SJSA1 (cell line): ENCODE measurements around the gene EPG5. TPM values are rescaled to one million over a fixed set of nuclear protein-coding genes. Genes with fewer than 3 reads are reported as not detected.
A peak's percentile ranks its signal among the peaks of the same experiment; 100 is the strongest.
"Not testable (repeated sequence)": the region's sequence is repeated elsewhere in the genome, so short reads cannot be mapped to it uniquely, and the experiment has no call there.

ENCODE experiments used
- DNase-seq, 2 experiments: peaks; one replicate each; pipeline ENCODE4 v3.0.0-alpha.2; 2015 to 2020; ENCODE audit warnings: low spot score in 2 of 2, low read depth in 1 of 2
- H3K27ac ChIP-seq: fragments of 250-450 bp; sonication (Bioruptor Pico); 2 replicates; pipeline ENCODE4 v1.5.1; 2020; ENCODE audit warnings: mild to moderate bottlenecking, moderate library complexity
- H3K27me3 ChIP-seq: fragments of 250-450 bp; sonication (Bioruptor Pico); replicated peaks from 2 replicates; pipeline ENCODE4 v1.5.1; 2020; ENCODE audit warnings: mild to moderate bottlenecking, moderate library complexity
- H3K36me3 ChIP-seq: fragments of 250-450 bp; sonication (Bioruptor Pico); 2 replicates; pipeline ENCODE4 v1.5.1; 2020; ENCODE audit warnings: mild to moderate bottlenecking
- H3K4me1 ChIP-seq: fragments of 250-450 bp; sonication (Bioruptor Pico); replicated peaks from 2 replicates; pipeline ENCODE4 v1.6.1; 2021; ENCODE audit warnings: mild to moderate bottlenecking
- H3K4me3 ChIP-seq: fragments of 250-450 bp; sonication (Bioruptor Pico); 2 replicates; pipeline ENCODE4 v1.5.1; 2020; ENCODE audit warnings: mild to moderate bottlenecking
- H3K9me3 ChIP-seq: fragments of 250-450 bp; sonication (Bioruptor Pico); replicated peaks from 2 replicates; pipeline ENCODE4 v1.5.1; 2020; ENCODE audit warnings: mild to moderate bottlenecking
- total RNA-seq: library from RNA; depleted of rRNA; stranded (reverse); fragments of >200 nt; shearing (Covaris generic); gene quantifications from 2 replicates; pipeline ENCODE4 v1.2.3, GENCODE V29; 2014

Gene EPG5
- total RNA-seq, 1 experiment from 2014 or later = 14.8 TPM

DNA sequence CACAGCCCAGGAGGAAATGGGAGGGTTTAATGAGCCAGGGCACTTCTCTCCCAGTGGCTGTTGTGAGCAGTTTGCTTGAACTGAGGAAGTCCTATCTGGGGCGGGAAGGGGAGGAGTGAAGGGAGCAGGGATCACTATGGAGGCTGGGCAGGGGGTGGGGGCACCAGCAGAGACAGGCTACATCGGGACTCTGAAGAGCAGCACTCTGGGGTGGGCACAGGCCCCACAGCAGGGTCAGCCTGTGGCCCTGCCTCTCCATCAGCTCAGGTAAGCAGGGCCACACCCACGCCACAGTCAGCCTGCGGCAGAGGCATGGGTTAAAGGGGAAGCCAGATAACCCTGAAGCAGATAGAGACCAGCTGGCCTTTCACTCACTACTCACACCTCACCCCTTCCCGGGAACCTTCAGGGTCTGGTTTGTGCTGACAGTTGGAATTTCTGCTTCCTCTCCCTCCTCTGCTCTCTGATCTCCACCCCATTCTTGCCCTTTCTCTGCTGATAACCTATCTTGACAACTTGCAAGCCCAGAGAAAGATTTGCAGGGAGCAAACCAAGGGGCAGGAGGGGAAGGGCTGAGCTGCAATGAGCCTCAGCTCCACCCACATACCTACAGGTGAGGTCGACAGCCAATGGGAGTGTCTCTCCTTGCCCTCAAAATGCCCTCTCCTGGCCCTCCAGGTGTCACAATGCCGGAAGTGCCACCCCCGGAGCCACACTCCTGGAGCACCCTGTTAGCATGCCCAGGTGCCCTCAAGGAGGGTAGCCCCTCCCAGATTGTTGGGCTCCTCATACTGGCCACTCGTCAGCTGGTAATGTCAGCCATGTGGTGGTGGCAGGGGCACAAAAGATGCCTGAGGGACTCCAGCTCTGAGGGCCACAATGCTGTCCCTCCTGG is 138.0 kb downstream of the EPG5 start:
- no peak overlapping the region for H3K4me3 ChIP-seq
- H3K36me3 ChIP-seq = no peaks in the 10 kb centered on the region; the same call in 1 of the 2 replicates
- H3K4me1 ChIP-seq = peaks cover 46% of the 10 kb centered on the region
- H3K9me3 ChIP-seq = 0 out of 2 replicates have a peak, but pooled peaks cover 2% of the 10 kb centered on the region
- no peak for DNase-seq
- no peaks in the 10 kb centered on the region for H3K27me3 ChIP-seq
- no peak overlapping the region for H3K27ac ChIP-seq

DNA sequence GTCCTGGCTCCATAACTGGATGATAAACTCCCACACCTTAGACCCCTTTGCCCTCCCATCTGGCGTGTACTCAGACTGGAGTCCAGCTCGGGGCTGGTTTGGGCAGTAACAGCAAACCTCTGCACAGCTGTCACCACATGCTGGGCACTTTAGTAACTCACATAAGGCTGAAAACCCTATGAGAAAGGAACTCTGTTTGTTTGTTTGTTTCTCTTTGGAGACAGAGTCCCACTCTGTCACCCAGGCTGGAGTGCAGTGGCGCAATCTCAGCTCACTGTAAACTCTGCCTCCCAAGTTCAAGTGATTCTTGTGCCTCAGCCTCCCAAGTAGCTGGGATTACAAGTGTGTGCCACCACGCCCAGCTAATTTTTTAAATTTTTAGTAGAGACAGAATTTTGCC is 140.4 kb downstream of the EPG5 start:
- H3K4me3 ChIP-seq, H3K36me3 ChIP-seq, H3K9me3 ChIP-seq, DNase-seq, H3K27me3 ChIP-seq: not testable (repeated sequence)
- Histone ChIP-seq H3K27ac (peak overlapping the region; percentile 68), H3K4me1 (peaks cover 46% of the 10 kb centered on the region)

DNA sequence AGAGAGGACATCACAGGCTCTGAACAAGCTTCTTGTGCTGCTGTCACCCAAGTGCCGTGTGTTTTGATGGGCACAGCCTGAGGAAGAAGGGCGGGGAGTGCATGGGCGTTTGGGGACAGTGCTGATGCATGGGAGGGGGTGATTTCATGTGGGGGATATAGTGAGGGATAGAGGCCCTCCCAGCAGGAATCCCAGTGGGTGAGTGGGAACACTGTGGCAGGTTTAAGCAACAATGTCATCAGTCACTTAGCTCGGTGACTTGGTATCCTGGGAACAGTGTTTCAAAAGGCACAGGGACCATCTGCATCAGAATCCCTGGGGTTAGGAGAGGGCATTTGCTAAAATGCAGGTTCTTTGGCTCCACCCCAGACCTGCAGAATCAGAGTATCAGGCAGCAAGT is 141.0 kb downstream of the EPG5 start:
- Histone ChIP-seq H3K9me3 (0 out of 2 replicates have a peak, but pooled peaks cover 2% of the 10 kb centered on the region), H3K36me3 (no peaks in the 10 kb centered on the region), H3K4me3 (no peak overlapping the region), H3K27ac (no peak overlapping the region), H3K27me3 (no peaks in the 10 kb centered on the region), H3K4me1 (peaks cover 46% of the 10 kb centered on the region)
- no peak for DNase-seq

DNA sequence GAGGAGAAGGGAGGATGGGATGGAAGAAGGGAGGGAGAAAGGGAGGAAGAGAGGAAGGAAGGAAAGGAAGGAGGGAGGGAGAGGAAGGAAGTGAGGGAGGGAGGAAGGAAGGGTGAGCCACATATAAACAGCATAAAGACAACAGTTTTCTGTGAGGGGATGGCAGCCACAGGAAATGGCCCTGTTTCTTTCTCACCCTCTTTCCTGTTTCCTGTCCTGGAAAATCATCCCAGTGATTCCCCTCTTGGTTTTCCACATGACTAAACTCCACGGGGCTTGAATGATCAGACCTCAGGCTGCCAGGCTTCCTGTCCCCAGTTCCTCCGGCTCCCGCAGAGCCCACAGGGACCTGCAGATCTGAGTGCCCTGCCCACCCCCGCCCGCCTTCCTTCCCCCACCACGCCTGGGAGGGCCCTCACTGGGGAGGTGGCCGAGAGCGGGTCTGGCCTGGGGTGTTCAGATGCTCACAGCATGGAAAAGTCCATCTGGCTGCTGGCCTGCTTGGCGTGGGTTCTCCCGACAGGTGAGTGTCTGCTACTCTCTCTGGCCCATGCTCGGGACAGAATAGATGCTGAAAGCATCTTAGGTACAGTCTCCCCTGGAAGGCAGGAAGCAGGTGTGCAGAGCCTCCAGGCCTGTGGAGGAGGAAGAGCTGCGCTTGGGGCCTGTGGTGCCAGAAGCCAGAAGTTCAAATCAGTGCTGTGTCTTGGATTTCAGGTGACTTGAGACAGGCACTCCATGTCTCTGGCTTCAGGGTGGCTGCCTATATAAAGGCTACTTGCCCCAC is 141.7 kb downstream of the EPG5 start, which contains the start of gene SIGLEC15:
Gene SIGLEC15, plus strand, starts transcription at position 418 of the 787 bp plus-strand sequence. Its CDS starts 54 bp downstream, at position 472.
- H3K9me3 ChIP-seq = 0 out of 2 replicates have a peak, but pooled peaks cover 2% of the 10 kb centered on the region
- H3K27me3 ChIP-seq = no peaks in the 10 kb centered on the region
- H3K27ac ChIP-seq = no peak within 1 kb of the TSS
- no peak for DNase-seq
- no peaks in the 10 kb centered on the region for H3K36me3 ChIP-seq
- H3K4me3 ChIP-seq = no peak within 1 kb of the TSS
- H3K4me1 ChIP-seq = peaks cover 46% of the 10 kb centered on the region

DNA sequence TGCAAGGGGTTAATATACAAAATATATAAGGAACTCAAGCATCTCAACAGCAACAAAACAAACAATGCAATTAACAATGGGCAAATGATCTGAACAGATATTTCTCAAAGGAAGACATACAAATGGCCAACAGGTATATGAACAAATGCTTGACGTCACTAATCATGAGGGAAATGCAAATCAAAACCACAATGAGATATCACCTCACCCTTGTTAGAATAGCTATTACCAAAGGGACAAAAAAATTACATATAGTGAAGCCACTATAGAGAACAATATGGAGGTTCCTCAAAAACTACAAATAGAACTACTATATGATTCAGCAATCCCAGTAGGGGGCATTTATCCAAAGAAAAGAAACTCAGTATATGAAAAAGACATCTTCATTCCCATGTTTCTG is 145.4 kb downstream of the EPG5 start:
- 0 out of 2 replicates have a peak, but pooled peaks cover under 1% of the 10 kb centered on the region for H3K9me3 ChIP-seq
- no peaks in the 10 kb centered on the region for H3K36me3 ChIP-seq
- H3K27me3 ChIP-seq = no peaks in the 10 kb centered on the region
- peaks cover 17% of the 10 kb centered on the region for H3K4me1 ChIP-seq
- H3K27ac ChIP-seq = no peak overlapping the region
- no peak for DNase-seq
- H3K4me3 ChIP-seq = no peak overlapping the region

DNA sequence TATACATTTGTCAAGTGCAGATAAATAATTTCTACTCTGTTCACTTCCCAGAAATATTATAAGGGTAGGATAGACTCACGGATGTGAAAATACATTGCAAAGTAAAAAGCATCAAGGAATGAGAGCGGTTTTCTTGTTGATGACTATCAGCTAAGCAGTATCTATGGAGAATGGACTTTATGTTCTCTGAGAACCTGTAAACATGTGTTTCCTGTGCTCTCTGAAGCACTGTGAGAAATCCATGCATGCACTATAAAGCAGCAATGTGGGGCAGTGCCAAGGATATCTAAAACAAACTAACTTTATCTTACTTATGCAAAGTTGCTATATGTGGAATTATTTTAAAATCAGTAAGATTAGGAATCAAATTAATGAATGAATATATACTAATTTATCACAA is 146.1 kb downstream of the EPG5 start:
- H3K27me3 ChIP-seq = no peaks in the 10 kb centered on the region
- no peaks in the 10 kb centered on the region for H3K9me3 ChIP-seq
- peaks cover 10% of the 10 kb centered on the region for H3K4me1 ChIP-seq
- DNase-seq = no peak
- H3K36me3 ChIP-seq = no peaks in the 10 kb centered on the region
- no peak overlapping the region for H3K4me3 ChIP-seq
- no peak overlapping the region for H3K27ac ChIP-seq

DNA sequence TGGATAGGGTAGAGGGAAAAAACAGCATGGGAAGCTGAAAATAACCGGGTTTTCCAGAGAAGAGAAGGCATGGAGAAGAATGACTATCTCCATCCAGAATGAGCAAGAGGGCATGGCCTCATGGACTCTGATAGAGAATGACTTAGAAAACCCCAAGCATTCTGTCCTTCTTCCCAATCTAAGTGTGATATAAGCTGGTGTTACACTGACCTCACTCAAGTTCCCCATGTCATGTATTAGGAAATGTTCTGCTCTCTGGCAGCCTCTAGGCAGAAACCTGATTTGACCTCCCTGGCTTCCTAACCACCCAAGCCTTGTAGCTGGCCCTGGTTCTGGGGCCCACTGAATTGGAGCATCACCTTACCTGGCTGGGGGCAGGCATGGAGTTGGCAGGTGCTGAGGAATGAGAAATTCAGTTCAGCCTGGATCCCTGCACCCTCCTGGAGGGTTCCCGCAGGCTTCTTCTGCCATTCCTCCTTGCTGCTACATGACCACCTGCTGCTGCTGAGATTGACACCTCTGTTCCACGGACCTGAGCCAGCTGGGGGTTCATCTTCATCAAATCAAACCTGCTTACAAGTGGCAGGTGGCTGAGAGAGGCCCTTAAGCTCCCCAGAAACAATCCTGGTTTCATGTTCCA is 146.9 kb downstream of the EPG5 start:
- no peaks in the 10 kb centered on the region for H3K9me3 ChIP-seq
- H3K36me3 ChIP-seq = no peaks in the 10 kb centered on the region
- H3K27ac ChIP-seq = no peak overlapping the region
- no peaks in the 10 kb centered on the region for H3K27me3 ChIP-seq
- no peak for DNase-seq
- H3K4me1 ChIP-seq = peaks cover 2% of the 10 kb centered on the region
- no peak overlapping the region for H3K4me3 ChIP-seq

DNA sequence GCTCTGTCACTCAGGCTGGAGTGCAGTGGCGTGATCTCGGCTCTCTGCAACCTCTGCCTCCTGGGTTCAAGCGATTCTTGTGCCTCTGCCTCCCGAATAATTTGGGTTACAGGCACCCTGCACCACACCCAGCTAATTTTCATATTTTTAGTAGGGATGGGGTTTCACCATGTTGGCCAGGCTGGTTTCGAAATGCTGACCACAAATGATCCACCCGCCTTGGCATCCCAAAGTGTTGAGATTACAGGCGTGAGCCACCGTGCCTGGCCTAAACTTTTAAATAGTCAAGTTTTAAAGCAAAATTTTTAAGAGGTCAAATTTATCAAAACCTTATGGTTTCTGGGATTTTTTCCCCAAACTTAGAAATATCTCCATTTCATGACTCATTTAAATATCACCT is 148.4 kb downstream of the EPG5 start:
- not testable (repeated sequence) for H3K27me3 ChIP-seq, H3K4me1 ChIP-seq, H3K27ac ChIP-seq, H3K36me3 ChIP-seq, H3K4me3 ChIP-seq, H3K9me3 ChIP-seq, DNase-seq

DNA sequence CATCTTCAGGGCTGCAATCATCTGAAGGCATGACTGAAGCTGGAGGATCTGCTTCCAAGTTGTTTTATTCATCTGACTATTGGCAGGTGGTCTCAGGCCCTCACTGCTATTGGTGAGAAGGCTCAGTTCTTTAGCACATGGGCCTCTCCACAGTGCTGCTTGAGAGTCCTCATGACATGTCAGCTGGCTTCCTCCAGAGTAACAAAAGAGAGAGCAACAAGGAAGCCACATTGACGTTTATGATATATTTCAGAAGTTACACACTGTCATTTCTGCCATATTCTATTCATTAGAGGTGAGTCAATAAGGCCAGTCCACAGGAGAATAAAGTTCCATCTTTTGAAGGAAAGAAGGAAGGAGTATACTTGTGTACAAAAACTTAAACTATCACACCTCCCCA is 149.6 kb downstream of the EPG5 start:
- no peak overlapping the region for H3K27ac ChIP-seq
- H3K36me3 ChIP-seq = no peaks in the 10 kb centered on the region

DNA sequence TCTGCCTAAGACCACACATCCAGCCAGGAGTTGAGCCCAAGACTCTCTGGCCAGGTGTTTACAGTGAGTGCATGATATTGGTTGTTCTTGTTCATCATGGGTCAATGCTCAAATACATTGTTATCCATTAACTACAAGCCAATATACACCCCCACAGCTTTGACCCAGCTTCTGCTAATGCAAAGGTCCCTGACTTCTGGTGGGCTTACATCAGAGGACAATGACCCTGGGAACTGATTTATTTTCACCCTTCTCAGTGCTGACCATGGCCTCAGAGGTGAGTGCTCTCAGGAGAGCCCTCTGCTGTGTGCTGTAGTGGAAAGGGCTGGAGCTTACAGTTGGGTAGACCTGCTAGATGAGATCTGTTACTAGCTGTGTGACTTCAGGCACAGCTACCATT is 152.4 kb downstream of the EPG5 start:
- not testable (repeated sequence) for DNase-seq, H3K4me3 ChIP-seq, H3K36me3 ChIP-seq, H3K27me3 ChIP-seq, H3K4me1 ChIP-seq, H3K9me3 ChIP-seq, H3K27ac ChIP-seq

More for the DNA sequence above, 149.6 kb downstream of the EPG5 start:
- no peak overlapping the region for H3K4me3 ChIP-seq
- no peaks in the 10 kb centered on the region for H3K9me3 ChIP-seq
- H3K27me3 ChIP-seq = no peaks in the 10 kb centered on the region
- no peaks in the 10 kb centered on the region for H3K4me1 ChIP-seq
- DNase-seq = no peak

DNA sequence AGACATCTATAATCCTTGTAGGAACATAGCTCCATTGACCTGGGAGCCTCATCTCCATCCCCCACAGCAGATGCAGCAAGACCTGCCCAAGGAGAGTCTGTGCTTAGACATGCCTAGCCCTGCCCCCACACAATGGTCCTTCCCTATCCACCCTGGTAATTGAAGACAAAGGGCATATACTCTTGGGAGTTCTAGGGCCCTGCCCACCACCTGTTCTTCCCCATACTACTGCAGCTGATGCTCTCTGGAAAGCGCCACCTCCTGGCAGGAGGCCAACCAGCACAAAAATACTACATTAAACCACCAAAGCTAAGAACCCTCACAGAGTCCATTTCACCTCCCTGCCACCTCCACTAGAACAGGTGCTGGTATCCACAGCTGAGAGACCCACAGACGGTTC is 160.0 kb downstream of the EPG5 start:
- H3K9me3 ChIP-seq, H3K36me3 ChIP-seq, DNase-seq, H3K4me3 ChIP-seq, H3K27ac ChIP-seq, H3K27me3 ChIP-seq: not testable (repeated sequence)
- H3K4me1 ChIP-seq = peaks cover 17% of the 10 kb centered on the region

DNA sequence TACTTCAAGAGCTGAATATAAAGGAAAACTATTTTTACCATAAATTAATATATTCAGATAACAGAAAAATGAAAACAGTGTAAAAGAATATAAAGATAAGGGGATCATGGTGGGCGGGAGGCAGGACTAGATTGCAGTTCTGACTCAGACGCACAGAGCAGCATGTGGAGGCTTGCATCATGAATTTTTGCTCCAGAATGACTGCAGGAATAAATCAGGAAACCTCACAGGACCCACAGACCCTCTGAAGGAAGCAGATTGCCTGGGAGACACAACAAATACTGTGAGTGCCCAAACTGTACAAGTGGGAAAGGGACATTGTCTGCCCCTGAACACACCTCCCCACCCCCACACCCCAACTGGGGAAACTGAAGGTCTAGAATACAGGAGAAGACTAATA is 160.9 kb downstream of the EPG5 start:
- DNase-seq = no peak
- H3K36me3 ChIP-seq = no peaks in the 10 kb centered on the region
- H3K27me3 ChIP-seq = no peaks in the 10 kb centered on the region
- peaks cover 26% of the 10 kb centered on the region for H3K4me1 ChIP-seq
- H3K27ac ChIP-seq = no peak overlapping the region
- no peaks in the 10 kb centered on the region; the same call in 1 of the 2 replicates for H3K9me3 ChIP-seq
- no peak overlapping the region for H3K4me3 ChIP-seq

DNA sequence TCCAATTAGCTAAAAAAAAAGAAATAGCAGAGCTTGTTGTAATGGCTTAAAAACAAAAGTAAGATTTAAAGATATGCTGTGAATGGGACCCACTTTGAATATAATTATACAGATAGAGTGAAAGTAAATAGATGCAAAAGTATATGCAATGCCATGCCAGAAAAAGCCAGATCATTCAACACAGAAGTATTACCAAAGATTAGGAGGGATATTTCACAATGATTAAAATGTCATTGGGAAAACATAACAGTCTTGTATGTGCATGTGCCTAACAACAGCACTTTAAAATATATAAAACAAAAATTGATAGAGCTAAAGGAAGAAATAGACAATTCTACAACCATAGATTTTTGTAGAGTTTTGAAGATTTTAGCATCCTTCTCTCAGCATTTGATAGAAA is 161.6 kb downstream of the EPG5 start:
- Histone ChIP-seq H3K27me3 (no peaks in the 10 kb centered on the region), H3K9me3 (no peaks in the 10 kb centered on the region; the same call in 1 of the 2 replicates), H3K4me3 (no peak overlapping the region), H3K4me1 (peaks cover 29% of the 10 kb centered on the region), H3K36me3 (no peaks in the 10 kb centered on the region), H3K27ac (no peak overlapping the region)
- DNase-seq = no peak
